ENCODE data around the gene POLG2.
A peak's percentile ranks its signal among the peaks of the same experiment; 100 is the strongest.

POLG2 gene

DNA sequence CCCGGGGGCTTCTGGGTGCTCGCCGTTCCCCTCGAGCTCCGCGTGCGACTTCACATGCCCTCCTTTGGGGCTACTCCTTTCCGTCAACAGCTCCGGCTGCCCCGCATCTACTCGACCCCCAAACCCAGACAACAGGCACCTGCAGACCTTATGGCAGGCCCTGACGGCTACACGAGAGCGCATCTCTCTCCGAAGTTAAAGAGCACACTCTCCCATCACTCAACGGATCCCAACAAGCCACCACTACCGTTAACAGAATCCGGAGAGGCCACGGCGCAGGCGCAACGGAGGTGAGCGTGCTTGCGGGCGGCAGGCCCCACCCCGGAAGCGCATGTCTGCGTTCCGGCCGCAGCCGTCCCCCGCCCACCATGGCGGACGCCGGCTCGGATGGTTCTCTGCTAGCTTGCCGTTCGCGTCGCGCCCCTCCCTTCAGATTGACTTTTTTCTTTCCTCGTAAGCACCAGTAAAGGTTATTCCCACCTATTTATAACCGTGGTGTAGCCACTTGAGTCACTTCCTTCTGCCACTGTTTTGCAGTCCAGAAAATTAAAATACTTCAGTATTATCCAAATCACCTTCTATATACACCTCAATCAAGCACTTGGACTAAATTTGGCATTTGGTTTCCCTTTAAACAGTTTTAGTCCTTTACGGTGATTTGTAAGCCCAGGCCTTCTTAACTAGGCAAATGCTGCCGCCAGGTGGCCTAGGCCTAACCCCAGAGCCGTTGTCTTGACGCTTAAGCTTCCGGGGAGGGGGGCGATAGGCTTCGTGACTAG is at the start of gene POLG2:
TSS of gene POLG2 (minus strand) at position 269 of the 779 bp plus-strand sequence. CDS start at position 183, 86 bp downstream.
- peak; percentile 91 to 92 for DNase-seq (ENCODE audit: low read depth in 2 of 2, low spot score in 1 of 2)

DNA sequence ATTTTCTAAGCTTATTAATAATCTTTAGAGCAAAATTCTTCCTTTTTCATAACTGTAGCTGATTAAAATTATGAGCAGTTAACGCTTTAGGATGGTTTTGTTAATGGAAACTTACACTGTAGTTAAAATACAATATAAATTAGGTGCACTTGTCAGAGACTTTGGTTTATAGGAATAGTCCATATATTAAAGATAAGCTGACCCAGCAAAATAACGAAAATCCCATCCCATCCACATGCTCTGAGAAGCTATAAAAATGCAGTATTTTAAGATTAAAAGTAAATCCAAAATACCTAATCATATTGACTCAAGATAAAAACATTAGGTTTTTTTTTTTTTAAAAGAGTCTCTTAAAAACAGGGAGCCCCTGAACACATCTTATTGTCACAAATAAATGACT is 47.9 kb upstream of the POLG2 start:
- no peak for DNase-seq (ENCODE audit: low read depth in 2 of 2, low spot score in 1 of 2)

DNA sequence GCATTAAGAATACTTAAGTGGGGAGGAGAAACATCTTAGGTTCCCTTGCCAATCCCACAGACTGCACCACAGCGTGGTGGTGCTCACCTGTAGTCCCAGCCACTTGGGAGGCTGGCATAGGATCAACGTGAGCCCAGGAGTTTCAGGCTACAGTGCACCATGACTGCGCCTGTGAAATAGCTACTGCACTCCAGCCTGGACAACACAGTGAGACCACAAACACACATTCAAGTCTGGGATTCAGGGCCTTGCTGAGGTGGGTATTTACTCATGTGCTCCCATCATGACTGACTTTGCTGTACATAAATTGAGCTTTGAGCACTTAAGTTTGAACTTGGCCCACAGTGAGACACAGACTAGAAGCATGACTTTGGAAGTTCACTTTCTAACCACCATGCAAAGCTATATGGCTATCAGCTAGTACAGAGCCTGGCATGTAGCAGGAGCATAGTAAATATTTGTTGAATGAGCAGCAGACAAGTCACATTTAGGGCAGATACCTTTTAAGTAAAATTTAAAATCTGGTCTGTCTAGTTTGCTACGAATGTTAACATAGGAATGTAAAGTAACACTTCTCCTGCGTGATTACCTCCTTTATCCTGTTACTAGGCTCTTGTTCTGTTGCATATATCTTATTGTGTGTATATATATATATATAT is 43.4 kb upstream of the POLG2 start:
- no peak for DNase-seq (ENCODE audit: low read depth in 2 of 2, low spot score in 1 of 2)

DNA sequence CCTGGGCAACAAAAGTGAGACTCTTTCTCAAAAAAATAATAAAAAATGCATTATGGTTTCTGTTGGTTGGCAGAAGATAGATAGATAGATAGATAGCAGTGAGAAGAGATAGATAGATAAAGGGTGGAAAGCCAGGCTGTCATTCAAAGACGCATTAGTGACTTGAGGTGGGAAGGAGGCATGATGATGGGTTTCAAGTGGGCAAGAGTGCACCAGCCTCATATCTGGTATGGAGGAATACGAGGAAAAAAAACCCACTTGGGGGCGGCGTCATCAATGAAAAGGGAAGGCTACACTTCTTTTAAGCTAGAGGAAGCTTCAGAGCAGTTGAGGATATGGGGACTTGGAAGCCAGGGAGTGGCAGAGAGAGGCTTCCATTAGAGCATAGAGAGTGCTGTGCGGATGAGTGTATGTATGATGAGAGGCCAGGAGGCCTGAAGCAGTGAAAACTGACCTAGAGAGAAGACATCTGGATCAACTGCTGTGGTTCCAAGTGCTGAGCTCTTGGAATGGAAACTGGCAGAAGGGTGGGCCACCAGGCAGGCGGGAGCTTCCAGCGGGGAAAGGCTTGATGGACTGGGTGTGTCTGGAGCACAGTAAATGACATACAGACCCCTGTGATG is 41.8 kb upstream of the POLG2 start:
- no peak for DNase-seq (ENCODE audit: low read depth in 2 of 2, low spot score in 1 of 2)

DNA sequence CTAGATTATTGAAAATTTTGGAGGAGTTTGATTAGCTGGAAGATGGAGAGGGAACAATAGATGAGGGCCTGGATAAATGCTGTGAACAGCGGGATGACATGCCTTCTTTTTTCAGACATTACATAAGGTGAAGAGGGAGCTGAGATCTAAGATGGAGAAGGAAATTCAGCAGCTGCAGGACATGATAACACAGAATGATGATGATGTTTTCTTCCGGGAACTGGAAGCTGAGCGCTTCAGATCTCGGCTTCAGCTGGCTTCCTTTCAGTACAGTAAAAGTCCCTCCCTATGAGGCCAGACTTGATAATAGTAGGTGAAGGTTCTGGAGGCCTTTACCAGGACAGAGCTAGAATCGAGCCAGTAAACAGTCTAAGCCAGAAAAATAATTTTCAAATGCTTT is 40.6 kb upstream of the POLG2 start:
- no peak for DNase-seq (ENCODE audit: low read depth in 2 of 2, low spot score in 1 of 2)

DNA sequence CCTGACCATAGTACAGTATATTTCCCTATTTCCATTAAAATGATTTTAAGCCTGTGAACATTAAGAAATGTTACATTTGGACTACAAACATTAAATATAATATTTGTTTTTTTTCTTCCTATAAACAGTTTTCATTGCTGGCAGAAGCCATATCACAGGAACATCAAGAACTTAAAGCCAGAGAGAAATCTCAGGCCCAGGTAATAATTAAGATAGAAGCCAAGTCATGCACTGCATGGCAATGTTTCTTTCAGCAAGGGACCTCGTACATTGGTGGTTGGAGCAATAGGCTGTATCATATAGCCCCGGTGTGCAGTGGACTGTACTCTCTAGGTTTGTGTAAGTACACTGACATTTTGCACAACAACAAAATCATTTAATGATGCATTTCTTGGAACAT is 40.1 kb upstream of the POLG2 start:
- DNase-seq (ENCODE audit: low read depth in 2 of 2, low spot score in 1 of 2): no peak

DNA sequence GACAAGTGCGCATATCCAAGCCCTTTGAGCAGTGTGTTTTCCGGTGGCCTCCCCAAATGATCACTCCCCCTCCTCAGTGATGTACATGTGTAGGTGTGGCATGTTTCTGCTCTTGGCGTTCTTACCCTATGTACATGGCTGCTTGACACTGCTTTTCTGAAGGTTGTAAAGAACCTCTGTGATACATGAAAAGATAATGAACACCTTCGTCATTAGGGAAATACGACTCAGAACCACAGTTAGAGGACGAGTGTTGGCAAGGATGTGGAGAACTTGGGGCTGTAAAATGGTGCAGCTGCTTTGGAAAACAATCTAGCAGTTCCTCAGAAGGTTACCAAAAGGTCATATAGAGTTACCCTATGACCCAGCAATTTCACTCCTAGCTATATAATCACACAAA is 38.5 kb upstream of the POLG2 start:
- no peak for DNase-seq (ENCODE audit: low read depth in 2 of 2, low spot score in 1 of 2)

DNA sequence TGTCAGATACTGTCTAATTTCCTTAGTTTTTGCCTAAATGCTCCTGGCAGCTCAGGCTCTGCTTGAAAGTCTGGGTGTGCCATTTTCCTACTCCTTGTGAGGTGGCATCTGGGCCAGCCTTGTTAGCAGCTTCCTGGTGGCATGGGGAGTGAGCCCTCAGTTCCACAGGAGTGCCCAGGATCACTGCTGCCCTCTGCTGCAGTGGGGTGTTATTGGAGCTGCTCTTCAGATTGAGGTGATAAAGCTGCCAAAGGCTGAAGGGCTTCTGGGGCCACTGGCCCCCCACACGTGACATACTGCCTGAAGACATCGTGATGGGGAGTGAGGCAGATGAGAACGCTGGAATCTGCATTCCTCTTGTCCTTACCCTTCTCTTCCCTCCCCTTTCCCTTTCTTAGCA is 37.3 kb upstream of the POLG2 start:
- DNase-seq (ENCODE audit: low read depth in 2 of 2, low spot score in 1 of 2): no peak

DNA sequence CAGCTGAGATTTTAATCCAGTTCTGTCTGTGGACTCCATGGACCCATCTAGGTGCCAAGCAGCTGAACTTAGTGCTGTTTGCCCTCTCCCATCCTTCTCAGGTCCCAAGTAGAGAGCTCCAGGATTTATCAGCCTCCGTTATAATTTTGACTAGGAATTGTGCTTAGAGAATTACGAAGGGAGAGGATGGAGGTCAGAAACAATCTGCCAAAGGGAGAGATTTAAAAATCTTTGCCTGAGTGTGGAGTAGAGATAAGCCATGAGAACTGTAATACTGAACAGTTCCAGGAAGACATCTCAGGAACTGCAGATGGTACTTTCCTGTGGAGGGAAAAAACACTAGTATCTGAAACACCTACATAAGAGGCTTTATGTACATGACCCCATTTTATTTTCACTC is 36.9 kb upstream of the POLG2 start:
- DNase-seq (ENCODE audit: low read depth in 2 of 2, low spot score in 1 of 2): no peak

DNA sequence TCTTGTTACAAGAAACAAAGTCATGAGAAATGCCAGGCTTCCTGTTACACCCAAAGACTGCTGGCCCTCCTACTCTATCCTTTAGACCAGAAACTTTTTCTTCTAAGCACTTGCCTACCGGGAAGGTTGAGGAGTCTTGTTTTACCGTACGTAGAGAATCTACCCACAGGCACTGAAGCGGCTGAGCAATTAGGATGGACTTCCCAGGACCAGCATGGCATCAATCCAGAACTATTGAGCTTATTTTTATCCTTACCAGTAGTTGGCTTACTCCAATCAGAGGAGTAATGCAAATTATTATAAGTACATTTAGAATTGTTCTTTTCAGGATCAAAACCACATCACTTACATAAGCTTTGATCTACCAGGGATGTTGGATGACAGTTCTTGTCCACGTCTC is 35.6 kb upstream of the POLG2 start:
- DNase-seq (ENCODE audit: low read depth in 2 of 2, low spot score in 1 of 2): no peak

DNA sequence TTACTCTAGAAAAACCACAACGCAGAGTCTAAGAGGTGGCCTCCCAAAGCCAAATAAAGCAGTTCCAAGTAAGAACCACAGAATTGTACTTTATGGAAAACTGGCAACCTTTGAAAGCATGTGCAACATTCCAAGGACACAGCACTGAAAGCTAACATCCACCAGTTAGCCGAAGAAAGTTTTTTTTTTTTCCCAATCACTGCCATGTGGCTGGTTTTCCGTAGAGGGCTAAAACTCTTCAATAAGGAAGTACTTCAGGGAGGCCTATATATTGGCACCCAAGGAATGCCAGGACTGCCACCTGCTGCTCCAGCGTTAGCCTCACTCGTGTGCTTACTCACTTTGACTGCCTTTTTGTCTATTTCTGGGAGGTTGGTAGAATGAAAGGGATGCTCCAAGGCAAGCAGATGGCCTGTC is 35.1 kb upstream of the POLG2 start:
- DNase-seq (ENCODE audit: low read depth in 2 of 2, low spot score in 1 of 2): no peak

DNA sequence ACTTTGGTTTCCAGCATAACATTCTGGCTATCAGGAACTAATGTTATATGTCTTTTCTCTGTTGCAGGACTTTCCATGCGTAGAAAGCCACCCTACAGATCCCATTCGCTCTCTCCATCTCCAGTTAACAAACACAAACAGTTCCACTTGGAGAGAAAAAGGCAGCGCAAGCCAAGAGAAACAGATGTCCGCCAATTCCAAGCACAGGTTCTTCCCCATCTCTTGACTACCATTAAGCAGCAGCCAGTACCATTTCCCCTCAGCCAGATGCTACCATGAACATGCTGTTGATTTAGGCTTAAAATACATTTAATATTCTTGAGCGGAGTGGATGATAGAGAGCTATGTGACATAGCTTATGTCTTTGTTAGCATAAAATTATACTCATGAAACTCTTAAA is 32.4 kb upstream of the POLG2 start:
- no peak for DNase-seq (ENCODE audit: low read depth in 2 of 2, low spot score in 1 of 2)

DNA sequence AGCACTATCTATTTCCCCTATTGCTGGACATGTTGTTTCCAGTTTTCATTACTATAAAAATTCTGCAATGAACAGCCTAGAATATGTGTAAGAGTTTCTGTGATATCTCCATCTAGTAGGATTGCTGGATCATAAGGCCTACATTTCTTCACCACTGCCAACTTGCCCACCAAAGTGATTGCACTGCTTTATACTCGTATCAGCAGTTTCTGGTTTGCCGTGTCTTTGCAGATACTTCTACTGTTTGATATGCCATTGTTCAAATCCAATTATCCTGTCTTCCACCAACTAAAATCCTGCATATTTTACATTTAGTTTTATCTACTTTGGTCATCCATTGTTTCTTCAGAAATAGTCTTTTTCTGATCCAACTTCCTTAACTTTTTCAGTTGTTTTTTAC is 31.1 kb upstream of the POLG2 start:
- DNase-seq (ENCODE audit: low read depth in 2 of 2, low spot score in 1 of 2): no peak

DNA sequence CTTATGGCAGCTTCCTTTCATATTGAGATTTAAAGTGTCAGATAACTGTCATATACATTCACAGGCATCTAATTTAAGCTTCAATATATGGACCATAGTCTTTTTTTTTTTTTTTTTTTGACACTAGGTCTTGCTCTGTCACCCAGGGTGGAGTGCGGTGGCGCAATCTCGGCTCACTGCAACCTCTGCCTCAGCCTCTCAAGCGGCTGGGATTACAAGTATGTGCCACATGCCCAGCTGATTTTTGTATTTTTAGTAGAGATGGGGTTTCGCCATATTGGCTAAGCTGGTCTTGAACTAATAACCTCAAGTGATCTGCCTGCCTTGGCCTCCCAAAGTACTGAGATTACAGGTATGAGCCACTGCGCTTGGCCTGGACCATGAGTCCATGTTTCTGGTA is 23.5 kb upstream of the POLG2 start:
- no peak for DNase-seq (ENCODE audit: low read depth in 2 of 2, low spot score in 1 of 2)

DNA sequence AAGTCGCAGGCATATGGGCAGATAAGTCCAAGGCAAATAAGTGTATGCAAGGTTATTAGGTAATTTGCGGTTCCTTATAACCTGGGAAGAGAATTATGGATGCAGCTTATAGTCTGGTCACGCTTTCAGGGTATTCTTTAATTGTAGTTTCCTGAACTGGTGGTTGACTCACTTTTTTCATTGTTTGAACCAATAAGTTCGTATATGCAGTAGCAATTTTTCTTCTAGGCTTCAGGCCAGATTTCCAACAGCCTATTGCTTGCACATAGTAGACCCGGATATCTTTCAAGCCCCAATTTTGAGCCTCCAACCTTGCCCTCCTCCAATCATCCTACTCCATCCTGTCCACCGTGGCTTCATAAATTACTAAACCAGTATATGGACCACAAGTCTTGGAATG is 22.7 kb upstream of the POLG2 start:
- no peak for DNase-seq (ENCODE audit: low read depth in 2 of 2, low spot score in 1 of 2)

DNA sequence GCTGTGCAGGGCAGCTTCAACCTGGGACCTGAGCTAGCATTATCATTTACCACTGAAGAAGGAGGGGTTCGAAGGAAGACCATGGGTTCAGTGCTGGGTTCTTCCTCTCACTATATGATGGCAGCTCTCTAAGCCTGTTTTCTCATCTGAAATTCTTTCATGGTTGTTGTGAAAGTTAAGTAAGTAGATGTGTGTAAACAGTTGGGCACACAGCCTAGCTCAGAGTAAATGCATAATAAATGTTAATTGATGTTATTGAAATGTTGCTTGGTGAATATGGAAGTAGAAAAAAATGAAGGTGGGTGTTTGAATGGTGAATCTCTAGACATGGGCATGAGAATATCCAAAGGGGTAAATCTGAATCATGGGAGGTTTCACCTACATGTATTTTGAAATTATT is 19.0 kb upstream of the POLG2 start:
- DNase-seq (ENCODE audit: low read depth in 2 of 2, low spot score in 1 of 2): no peak

DNA sequence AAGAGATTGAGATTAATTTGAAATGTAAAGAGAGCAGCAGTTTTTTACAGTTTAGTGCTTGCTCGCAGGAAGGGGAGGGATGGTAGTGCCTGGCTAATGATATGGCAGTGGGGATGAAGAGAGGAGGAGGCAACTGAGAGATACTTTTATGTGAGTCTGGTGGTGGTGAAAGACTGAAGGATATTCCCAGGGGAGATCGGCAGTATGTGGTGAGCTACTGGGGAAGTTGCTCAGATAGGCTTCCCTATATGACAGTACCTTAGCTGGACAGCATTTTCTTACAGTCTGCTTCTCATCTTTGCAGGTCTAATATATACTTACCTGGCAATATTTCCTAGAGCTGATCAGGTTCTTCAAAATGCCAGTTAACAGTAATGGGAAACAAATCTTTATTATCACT is 18.6 kb upstream of the POLG2 start:
- DNase-seq (ENCODE audit: low read depth in 2 of 2, low spot score in 1 of 2): no peak

DNA sequence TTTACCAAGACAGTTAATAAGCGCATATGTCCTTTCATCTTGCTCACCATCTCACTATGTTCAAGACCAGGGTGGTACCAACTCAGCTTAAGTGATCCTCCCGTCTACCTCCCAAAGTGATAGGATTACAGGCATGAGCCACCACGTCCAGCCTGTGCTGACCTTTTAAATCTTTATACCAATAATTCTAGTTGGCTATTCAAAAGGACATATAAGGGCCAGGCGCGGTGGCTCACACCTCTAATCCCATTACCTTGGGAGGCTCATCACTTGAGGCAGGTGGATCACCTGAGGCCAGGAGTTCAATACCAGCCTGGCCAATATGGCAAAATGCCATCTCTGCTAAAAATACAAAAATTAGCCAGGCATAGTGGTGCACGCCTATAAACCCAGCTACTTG is 12.3 kb upstream of the POLG2 start:
- DNase-seq (ENCODE audit: low read depth in 2 of 2, low spot score in 1 of 2): no peak

DNA sequence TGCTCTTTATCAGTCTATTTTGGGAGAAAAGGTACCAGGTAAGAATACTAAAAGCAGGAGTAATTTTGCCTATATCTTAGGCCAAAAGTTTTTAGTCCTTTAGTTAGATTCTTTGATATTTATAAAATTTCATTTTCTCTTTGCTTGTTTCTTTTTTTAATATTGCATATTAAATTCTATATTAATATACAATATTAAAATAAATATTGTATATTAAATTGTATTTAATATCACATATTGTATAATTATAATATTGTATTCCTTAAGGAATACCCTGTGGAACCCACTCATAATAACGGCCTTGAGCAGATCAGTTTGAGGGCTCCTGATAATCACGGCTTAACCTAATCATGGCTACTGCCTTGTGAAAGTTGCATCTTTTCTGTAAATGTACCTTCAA is 11.8 kb upstream of the POLG2 start:
- DNase-seq (ENCODE audit: low read depth in 2 of 2, low spot score in 1 of 2): no peak

DNA sequence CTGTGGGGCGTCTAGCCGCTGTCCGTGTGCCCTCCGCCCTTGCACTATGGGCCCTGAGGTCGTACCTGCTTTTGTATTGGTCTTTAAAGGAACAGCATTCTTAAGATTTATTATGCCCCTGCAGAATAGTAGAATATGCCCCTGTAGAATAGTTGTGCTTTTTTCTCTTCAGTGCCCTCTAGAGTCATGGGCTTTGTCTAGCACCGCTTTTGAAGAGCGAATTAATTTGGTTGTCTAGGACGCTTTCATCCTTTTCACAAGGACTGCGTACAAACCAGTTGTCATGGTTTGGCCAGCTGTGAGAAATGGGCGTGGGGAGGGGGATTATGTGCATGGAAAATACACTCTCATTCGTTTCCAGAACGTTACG is 10.5 kb upstream of the POLG2 start:
- no peak for DNase-seq (ENCODE audit: low read depth in 2 of 2, low spot score in 1 of 2)

DNA sequence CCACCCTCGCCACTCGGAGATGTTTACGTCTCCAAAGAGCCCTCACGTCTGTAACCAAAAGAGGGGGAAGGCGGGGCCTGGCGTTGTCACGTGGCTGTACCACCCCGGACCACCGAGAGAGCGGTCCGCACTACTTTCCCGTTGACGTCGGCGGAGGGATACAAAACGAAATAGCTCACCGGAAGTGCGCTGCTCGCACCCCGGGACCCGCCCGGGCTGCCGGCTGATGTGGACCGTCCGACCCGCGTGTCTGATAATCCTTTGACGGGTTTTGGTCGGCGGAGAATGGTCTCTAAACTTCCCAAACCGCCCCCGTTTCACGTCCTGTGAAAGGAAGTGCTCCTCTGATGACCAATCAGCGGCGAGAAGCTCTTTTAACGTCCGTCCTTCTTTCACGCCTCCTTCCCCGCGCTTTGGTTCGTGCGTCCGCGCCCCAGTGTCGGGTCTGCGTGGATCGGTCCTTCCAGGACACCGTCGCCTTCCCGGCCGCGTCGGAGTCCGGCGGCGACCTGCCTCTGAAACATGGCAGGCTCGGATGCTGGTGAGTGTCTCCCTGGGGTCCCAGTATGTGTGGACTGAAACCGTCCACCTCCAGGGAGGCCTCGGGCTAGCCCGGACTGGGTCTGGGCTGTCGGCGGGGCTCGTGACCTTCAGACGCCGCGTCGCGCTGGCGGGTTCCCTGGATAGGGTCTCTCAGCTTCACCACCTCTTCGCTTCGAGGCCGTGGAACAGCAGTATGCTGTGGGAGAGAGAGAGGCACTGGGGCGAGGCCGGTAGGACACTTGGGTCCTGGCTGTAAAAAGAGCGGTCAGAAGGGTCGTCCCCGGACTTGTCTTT is 9.9 kb upstream of the POLG2 start, which contains the start of gene CEP95:
TSS of gene CEP95 (plus strand) at position 402 of the 837 bp plus-strand sequence. CDS start at position 523, 121 bp downstream.
- DNase-seq (ENCODE audit: low read depth in 2 of 2, low spot score in 1 of 2): peak; percentile 90 to 95

DNA sequence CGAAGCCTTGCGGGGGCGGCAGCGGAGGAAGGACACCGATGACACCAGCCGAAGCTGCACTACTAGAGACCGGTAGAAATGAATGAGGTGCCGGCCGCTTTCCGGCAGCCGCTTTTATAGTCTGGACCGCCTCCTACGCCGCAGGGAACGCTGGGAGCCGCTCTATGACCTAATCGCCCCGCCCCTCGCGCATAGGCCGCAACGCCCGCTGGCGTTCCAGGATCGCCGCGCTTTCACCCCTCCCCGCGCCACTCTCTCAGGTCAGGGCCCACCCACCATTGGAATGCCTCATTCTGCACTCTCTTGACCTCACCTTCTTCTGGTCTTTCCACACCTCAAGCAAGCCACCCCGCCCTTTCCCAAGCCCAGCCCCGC is 9.3 kb upstream of the POLG2 start, which contains the start of gene DDX5:
TSS of gene DDX5 (minus strand) at position 89 of the 375 bp plus-strand sequence. CDS start 170 bp downstream, outside the sequence.
- DNase-seq (ENCODE audit: low read depth in 2 of 2, low spot score in 1 of 2): peak; percentile 95 to 96

Data from stimulated activated CD8-positive, alpha-beta memory T cell treated with anti-CD3 and anti-CD28 coated beads, Interleukin-4, amount 100 ng/mL, for 1 hour (primary cell).